Measurements from ENCODE around the gene MAPKAP1. TPM values are rescaled to one million over a fixed set of nuclear protein-coding genes. Genes with fewer than 3 reads are reported as not detected.
A peak's percentile ranks its signal among the peaks of the same experiment; 100 is the strongest.

The MAPKAP1 gene
- polyA plus RNA-seq, 4 donors, result 38.4 to 57.4 (median 43.6) TPM

- DNase-seq, result no peak
- H3K4me3 ChIP-seq (ENCODE audit: low read depth in 1 of 3, low read length in 3 of 3), result no peak overlapping the region
- H3K36me3 ChIP-seq (ENCODE audit: control insufficient read depth in 3 of 3, insufficient read depth in 2 of 3, low read depth in 1 of 3, low read length in 3 of 3), result peaks cover 0 to 5% (median 0%) of the 10 kb centered on the region in 3 donors
- H3K27me3 ChIP-seq (ENCODE audit: control insufficient read depth in 3 of 3, insufficient read depth in 3 of 3, low read length in 3 of 3), result no peaks in the 10 kb centered on the region
- FAIRE-seq, result no peak
- H3K27ac ChIP-seq (ENCODE audit: low read depth in 1 of 3, low read length in 2 of 3), result no peak overlapping the region
- no peaks in the 10 kb centered on the region for H3K9me3 ChIP-seq (ENCODE audit: control insufficient read depth in 2 of 2, insufficient read depth in 1 of 2, low read depth in 1 of 2, low read length in 1 of 2)
- no peaks in the 10 kb centered on the region for H3K4me1 ChIP-seq (ENCODE audit: control insufficient read depth in 3 of 3, insufficient read depth in 2 of 3, low read depth in 1 of 3, low read length in 2 of 3)
Observed at GRCh38 chr9:125680445-125680844, 26.6 kb downstream of the MAPKAP1 start.

- peaks cover 0 to 4% (median 0%) of the 10 kb centered on the region in 3 donors for H3K4me1 ChIP-seq (ENCODE audit: control insufficient read depth in 3 of 3, insufficient read depth in 2 of 3, low read depth in 1 of 3, low read length in 2 of 3)
- no peak overlapping the region for H3K27ac ChIP-seq (ENCODE audit: low read depth in 1 of 3, low read length in 2 of 3)
- 84 to 90% (median 89%) methylated on average over 8 of the region's 8 CpGs for WGBS, 3 donors
- H3K9me3 ChIP-seq (ENCODE audit: control insufficient read depth in 2 of 2, insufficient read depth in 1 of 2, low read depth in 1 of 2, low read length in 1 of 2), result no peaks in the 10 kb centered on the region
- H3K4me3 ChIP-seq (ENCODE audit: low read depth in 1 of 3, low read length in 3 of 3), result no peak overlapping the region
- no peak for DNase-seq
- no peaks in the 10 kb centered on the region for H3K27me3 ChIP-seq (ENCODE audit: control insufficient read depth in 3 of 3, insufficient read depth in 3 of 3, low read length in 3 of 3)
- FAIRE-seq, result no peak
- peaks cover 0 to 2% (median 0%) of the 10 kb centered on the region in 3 donors for H3K36me3 ChIP-seq (ENCODE audit: control insufficient read depth in 3 of 3, insufficient read depth in 2 of 3, low read depth in 1 of 3, low read length in 3 of 3)
Observed at GRCh38 chr9:125679597-125680189, 27.3 kb downstream of the MAPKAP1 start.

DNA sequence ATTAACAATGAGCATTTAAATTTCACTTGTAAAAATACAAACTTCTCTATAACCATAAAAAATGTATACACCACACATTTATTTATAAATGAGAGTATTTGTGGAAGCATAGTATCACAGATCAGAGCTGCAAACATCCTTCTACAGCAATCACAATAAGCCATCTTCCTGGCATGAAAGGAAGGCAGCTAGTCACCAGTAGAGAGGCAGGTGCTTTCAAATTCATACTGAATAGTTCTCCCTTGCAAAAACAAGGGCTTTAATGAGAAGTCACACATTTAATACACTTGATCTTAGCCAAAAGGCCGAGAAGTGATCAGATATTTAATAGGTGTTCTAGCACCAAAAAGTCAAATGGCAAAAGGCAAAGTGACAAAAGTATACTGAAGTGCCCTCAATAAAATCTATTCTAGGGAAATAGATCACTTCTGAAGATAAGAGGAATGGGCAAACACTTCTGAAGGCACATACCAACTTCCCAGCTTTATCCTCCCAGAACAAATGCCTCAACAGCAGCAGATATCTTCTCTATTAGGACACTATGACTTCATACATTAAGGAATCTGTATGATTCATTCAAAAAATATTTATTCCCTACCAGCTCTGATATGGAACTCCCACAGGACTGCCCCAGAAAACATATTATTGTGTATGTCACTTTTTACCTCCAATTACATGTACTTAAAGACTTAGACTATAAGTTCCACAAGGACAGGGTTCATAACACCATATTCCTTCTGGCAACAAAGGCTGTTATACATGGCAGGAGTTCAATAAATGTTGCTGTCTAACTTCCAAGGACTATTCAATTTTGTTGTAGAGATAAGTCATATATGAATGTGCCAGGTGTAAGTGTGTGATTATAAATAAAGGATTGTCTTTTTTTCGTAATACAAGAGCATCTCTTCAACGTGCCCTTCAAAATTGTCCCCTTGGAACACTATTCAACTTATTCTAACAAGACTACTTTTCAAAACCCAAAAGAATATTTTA lies 31.7 kb downstream of the MAPKAP1 start:
- no peaks in the 10 kb centered on the region for H3K36me3 ChIP-seq (ENCODE audit: control insufficient read depth in 3 of 3, insufficient read depth in 2 of 3, low read depth in 1 of 3, low read length in 3 of 3)
- no peak overlapping the region for H3K27ac ChIP-seq (ENCODE audit: low read depth in 1 of 3, low read length in 2 of 3)
- H3K27me3 ChIP-seq (ENCODE audit: control insufficient read depth in 3 of 3, insufficient read depth in 3 of 3, low read length in 3 of 3), result no peaks in the 10 kb centered on the region
- H3K4me1 ChIP-seq (ENCODE audit: control insufficient read depth in 3 of 3, insufficient read depth in 2 of 3, low read depth in 1 of 3, low read length in 2 of 3), result peaks cover 0 to 4% (median 0%) of the 10 kb centered on the region in 3 donors
- 71 to 83% (median 76%) methylated on average over 3 of the region's 3 CpGs for WGBS, 3 donors
- H3K9me3 ChIP-seq (ENCODE audit: control insufficient read depth in 2 of 2, insufficient read depth in 1 of 2, low read depth in 1 of 2, low read length in 1 of 2), result no peaks in the 10 kb centered on the region
- FAIRE-seq, result no peak
- H3K4me3 ChIP-seq (ENCODE audit: low read depth in 1 of 3, low read length in 3 of 3), result no peak overlapping the region
- DNase-seq, result peak; percentile 7 to 42

DNA sequence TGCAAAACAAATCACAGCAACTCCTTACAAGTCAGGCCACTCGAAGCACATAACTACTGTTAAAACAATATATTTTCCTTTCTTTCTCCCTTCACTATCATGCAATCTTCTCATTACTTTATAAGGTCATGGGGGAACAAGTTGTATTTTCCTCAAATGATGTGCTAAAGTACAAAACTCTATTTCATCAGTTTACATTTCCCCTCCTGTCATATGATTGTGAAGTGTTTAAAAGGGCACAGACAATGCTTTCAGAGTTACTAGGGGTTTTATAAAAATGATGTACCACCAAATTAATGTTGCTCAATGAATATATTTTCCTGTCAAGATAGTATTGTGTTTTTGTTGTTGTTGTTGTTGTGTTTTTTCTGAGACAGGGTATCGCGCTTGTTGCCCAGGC lies 34.1 kb downstream of the MAPKAP1 start:
- Histone ChIP-seq H3K27me3 (ENCODE audit: control insufficient read depth in 3 of 3, insufficient read depth in 3 of 3, low read length in 3 of 3) (no peaks in the 10 kb centered on the region), H3K36me3 (ENCODE audit: control insufficient read depth in 3 of 3, insufficient read depth in 2 of 3, low read depth in 1 of 3, low read length in 3 of 3) (peaks cover 0 to 4% (median 2%) of the 10 kb centered on the region in 3 donors), H3K4me3 (ENCODE audit: low read depth in 1 of 3, low read length in 3 of 3) (no peak overlapping the region), H3K9me3 (ENCODE audit: control insufficient read depth in 2 of 2, insufficient read depth in 1 of 2, low read depth in 1 of 2, low read length in 1 of 2) (no peaks in the 10 kb centered on the region), H3K4me1 (ENCODE audit: control insufficient read depth in 3 of 3, insufficient read depth in 2 of 3, low read depth in 1 of 3, low read length in 2 of 3) (peaks cover 0 to 4% (median 0%) of the 10 kb centered on the region in 3 donors), H3K27ac (ENCODE audit: low read depth in 1 of 3, low read length in 2 of 3) (no peak overlapping the region)
- FAIRE-seq (no peak), DNase-seq (no peak)
- 95 to 100% (median 98%) methylated on average over 3 of the region's 3 CpGs for WGBS, 3 donors

- 42 to 50% (median 48%) methylated on average over 3 of the region's 3 CpGs for WGBS, 3 donors
Observed at GRCh38 chr9:125663127-125663526, 43.9 kb downstream of the MAPKAP1 start.

GRCh38 chr9:125660557-125660956 lies 46.5 kb downstream of the MAPKAP1 start:
- no peaks in the 10 kb centered on the region for H3K4me1 ChIP-seq (ENCODE audit: control insufficient read depth in 3 of 3, insufficient read depth in 2 of 3, low read depth in 1 of 3, low read length in 2 of 3)
- H3K27ac ChIP-seq (ENCODE audit: low read depth in 1 of 3, low read length in 2 of 3), result no peak overlapping the region
- no peak for FAIRE-seq
- H3K4me3 ChIP-seq (ENCODE audit: low read depth in 1 of 3, low read length in 3 of 3), result no peak overlapping the region
- WGBS, 3 donors, result 77 to 92% (median 87%) methylated on average over 6 of the region's 6 CpGs
- H3K36me3 ChIP-seq (ENCODE audit: control insufficient read depth in 3 of 3, insufficient read depth in 2 of 3, low read depth in 1 of 3, low read length in 3 of 3), result peaks cover 0 to 10% (median 4%) of the 10 kb centered on the region in 3 donors
- DNase-seq, result no peak
- no peaks in the 10 kb centered on the region for H3K9me3 ChIP-seq (ENCODE audit: control insufficient read depth in 2 of 2, insufficient read depth in 1 of 2, low read depth in 1 of 2, low read length in 1 of 2)
- H3K27me3 ChIP-seq (ENCODE audit: control insufficient read depth in 3 of 3, insufficient read depth in 3 of 3, low read length in 3 of 3), result no peaks in the 10 kb centered on the region

More at GRCh38 chr9:125663127-125663526, 43.9 kb downstream of the MAPKAP1 start:
- no peak overlapping the region for H3K27ac ChIP-seq (ENCODE audit: low read depth in 1 of 3, low read length in 2 of 3)
- no peak overlapping the region for H3K4me3 ChIP-seq (ENCODE audit: low read depth in 1 of 3, low read length in 3 of 3)
- H3K9me3 ChIP-seq (ENCODE audit: control insufficient read depth in 2 of 2, insufficient read depth in 1 of 2, low read depth in 1 of 2, low read length in 1 of 2), result no peaks in the 10 kb centered on the region
- H3K4me1 ChIP-seq (ENCODE audit: control insufficient read depth in 3 of 3, insufficient read depth in 2 of 3, low read depth in 1 of 3, low read length in 2 of 3), result no peaks in the 10 kb centered on the region
- H3K36me3 ChIP-seq (ENCODE audit: control insufficient read depth in 3 of 3, insufficient read depth in 2 of 3, low read depth in 1 of 3, low read length in 3 of 3), result peaks cover 0 to 7% (median under 1%) of the 10 kb centered on the region in 3 donors
- H3K27me3 ChIP-seq (ENCODE audit: control insufficient read depth in 3 of 3, insufficient read depth in 3 of 3, low read length in 3 of 3), result no peaks in the 10 kb centered on the region
- FAIRE-seq, result no peak
- peak in 1 of 2 donors; percentile 11 for DNase-seq

GRCh38 chr9:125659954-125660353 lies 47.1 kb downstream of the MAPKAP1 start:
- no peaks in the 10 kb centered on the region for H3K9me3 ChIP-seq (ENCODE audit: control insufficient read depth in 2 of 2, insufficient read depth in 1 of 2, low read depth in 1 of 2, low read length in 1 of 2)
- H3K4me3 ChIP-seq (ENCODE audit: low read depth in 1 of 3, low read length in 3 of 3), result no peak overlapping the region
- peaks cover 0 to 8% (median 4%) of the 10 kb centered on the region in 3 donors for H3K36me3 ChIP-seq (ENCODE audit: control insufficient read depth in 3 of 3, insufficient read depth in 2 of 3, low read depth in 1 of 3, low read length in 3 of 3)
- H3K27ac ChIP-seq (ENCODE audit: low read depth in 1 of 3, low read length in 2 of 3), result no peak overlapping the region
- no peaks in the 10 kb centered on the region for H3K27me3 ChIP-seq (ENCODE audit: control insufficient read depth in 3 of 3, insufficient read depth in 3 of 3, low read length in 3 of 3)
- WGBS, 3 donors, result 58 to 69% (median 64%) methylated on average over 4 of the region's 4 CpGs
- DNase-seq (no peak), FAIRE-seq (no peak)
- no peaks in the 10 kb centered on the region for H3K4me1 ChIP-seq (ENCODE audit: control insufficient read depth in 3 of 3, insufficient read depth in 2 of 3, low read depth in 1 of 3, low read length in 2 of 3)

DNA sequence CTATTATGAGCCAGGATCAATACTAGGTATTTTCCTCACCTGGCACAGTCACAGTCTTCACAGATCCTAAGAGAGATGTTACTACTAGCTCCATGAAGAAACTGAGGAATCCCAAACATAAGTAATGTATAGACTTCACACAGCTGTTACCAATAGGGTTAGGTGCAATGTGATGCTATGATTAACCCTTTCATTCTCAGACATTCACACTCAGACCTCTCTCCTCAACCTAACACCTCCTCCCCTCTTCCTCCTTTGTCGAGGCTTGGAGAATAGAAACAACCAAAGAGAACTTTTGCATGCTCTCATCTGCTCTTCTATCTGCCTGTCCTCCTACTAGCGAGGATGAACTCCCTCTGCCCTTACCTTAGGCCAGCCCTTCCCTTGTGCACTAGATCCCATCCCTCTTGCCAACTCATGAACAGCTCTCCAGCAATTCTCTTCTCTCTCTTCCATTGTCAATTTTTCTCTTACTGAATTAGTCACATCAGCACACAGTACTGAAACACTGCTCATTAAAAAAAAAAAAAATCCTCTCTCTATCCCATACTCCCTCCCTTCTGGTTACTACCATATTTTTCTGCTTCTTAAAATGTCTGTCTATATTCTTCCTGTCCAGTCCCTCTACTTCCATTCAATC lies 47.7 kb downstream of the MAPKAP1 start:
- Histone ChIP-seq H3K27ac (ENCODE audit: low read depth in 1 of 3, low read length in 2 of 3) (no peak overlapping the region), H3K4me3 (ENCODE audit: low read depth in 1 of 3, low read length in 3 of 3) (no peak overlapping the region), H3K9me3 (ENCODE audit: control insufficient read depth in 2 of 2, insufficient read depth in 1 of 2, low read depth in 1 of 2, low read length in 1 of 2) (no peaks in the 10 kb centered on the region), H3K4me1 (ENCODE audit: control insufficient read depth in 3 of 3, insufficient read depth in 2 of 3, low read depth in 1 of 3, low read length in 2 of 3) (no peaks in the 10 kb centered on the region), H3K36me3 (ENCODE audit: control insufficient read depth in 3 of 3, insufficient read depth in 2 of 3, low read depth in 1 of 3, low read length in 3 of 3) (peaks cover 0 to 6% (median 4%) of the 10 kb centered on the region in 3 donors), H3K27me3 (ENCODE audit: control insufficient read depth in 3 of 3, insufficient read depth in 3 of 3, low read length in 3 of 3) (no peaks in the 10 kb centered on the region)
- FAIRE-seq (no peak), DNase-seq (no peak)
- 73 to 85% (median 83%) methylated on average over 2 of the region's 2 CpGs for WGBS, 3 donors

Measured in small intestine (tissue), 7 donors.